ENCODE data around the gene TMEM39B.
"Not testable (repeated sequence)": the region's sequence is repeated elsewhere in the genome, so short reads cannot be mapped to it uniquely, and the experiment has no call there.

Gene TMEM39B

GRCh38 chr1:32072622-32073298 is at the start of gene TMEM39B:
TMEM39B (plus strand) TSS chr1:32072939; CDS start chr1:32073048, 109 bp downstream.
- peak; percentile 94 to 95 for DNase-seq

- DNase-seq: no peak
Measured at GRCh38 chr1:32023351-32023750, 49.4 kb upstream of the TMEM39B start.

GRCh38 chr1:32025515-32025914 is 47.2 kb upstream of the TMEM39B start:
- no peak for DNase-seq

DNA sequence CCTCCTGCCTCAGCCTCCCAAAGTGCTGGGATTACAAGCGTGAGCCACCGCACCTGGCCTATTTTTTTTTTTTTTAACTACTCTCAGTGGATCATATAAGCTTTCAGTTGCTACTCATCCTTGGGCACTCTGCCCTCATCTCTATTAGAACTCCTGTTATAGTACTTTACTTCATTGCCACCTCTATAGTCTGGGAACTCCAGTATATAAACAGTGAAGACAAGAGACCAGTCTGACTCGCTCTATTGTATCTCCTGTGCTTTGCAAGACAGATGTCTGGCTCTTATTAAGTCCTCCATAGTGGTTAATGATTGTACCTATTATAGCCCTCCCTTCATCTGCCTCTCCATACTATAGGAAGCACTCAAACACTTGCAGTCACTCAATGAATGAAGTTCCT is 44.0 kb upstream of the TMEM39B start:
- DNase-seq: no peak

GRCh38 chr1:32031578-32032274 is 41.0 kb upstream of the TMEM39B start:
- DNase-seq: no peak

GRCh38 chr1:32032275-32032615 is 40.5 kb upstream of the TMEM39B start:
- DNase-seq: no peak

DNA sequence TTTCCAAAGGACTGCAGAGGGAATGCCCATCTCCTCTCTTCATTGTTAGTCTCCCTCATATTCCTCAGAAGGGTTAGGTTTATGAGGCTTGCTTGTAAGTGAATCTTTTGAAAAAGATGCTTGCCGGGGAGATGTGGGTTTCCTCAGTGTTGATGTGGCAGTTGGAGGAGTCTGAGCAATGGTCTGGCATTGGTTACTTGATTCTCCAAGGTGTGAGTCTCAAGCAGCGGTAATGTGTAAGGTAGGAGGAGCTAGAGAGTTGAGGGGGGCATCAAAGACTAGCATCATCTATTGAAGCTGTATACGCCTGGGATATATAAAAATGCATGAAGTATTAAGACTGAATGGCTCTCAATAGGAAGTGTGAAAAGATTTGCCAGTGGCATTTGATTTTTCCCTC is 37.6 kb upstream of the TMEM39B start:
- no peak for DNase-seq

- DNase-seq: no peak
Measured at GRCh38 chr1:32040711-32041110, 32.0 kb upstream of the TMEM39B start.

GRCh38 chr1:32042330-32042729 is 30.4 kb upstream of the TMEM39B start:
- no peak for DNase-seq

DNA sequence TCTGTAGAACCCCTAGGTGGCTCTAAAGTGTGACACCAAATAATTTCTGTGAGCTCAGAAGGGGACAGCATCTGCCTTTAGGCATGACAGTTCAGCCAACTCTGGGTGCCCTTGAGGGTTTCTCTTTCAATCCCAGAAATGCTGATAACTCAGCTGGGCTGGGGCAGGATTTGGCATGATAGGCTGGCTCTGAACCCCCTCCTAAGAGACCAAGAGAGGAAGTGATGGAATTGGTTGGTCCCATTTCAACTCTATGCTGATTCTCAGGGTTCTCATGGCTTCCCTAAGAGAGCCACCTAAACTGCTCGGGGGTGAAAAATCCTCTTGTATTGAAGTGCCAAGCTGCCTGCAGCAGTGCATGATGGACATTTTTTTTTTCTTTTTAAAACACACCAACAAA is 28.5 kb upstream of the TMEM39B start:
- DNase-seq: no peak

GRCh38 chr1:32045772-32046171 is 27.0 kb upstream of the TMEM39B start:
- DNase-seq: no peak

DNA sequence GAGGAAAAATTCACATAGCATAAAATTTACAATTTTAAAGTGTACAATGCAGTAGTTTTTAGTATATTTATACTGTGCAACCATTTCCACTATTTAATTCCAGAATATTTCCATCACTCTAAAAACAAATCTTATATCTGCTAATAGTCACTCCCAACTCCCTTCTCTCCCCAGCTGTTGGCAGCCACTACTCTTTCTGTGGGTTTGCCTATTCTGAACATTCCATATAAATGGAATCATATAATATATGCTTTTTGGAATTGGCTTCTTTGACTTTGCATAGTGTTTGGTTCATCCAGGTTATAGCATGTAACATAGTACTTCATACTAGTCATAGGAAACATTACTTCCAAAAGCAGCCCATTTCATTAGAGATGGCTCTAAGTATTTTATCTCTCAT is 25.0 kb upstream of the TMEM39B start:
- DNase-seq: no peak

DNA sequence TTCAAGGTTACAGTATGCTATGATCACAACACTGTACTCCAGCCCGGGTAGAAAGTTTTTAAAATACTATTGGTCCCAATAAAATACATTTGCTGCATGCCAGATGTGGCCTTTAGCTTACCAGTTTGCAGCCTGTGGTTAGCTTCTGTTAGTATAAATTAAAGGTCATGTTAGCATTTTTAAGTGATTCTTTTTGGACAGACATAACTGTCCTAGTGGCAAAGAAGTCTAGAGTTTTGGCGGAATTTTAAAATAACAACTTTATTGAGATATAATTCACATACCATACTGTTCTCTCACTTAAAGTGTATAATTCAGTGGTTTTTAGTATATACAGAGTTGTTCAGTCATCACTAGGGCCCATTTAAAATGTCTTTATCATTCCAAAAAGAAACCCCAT is 24.3 kb upstream of the TMEM39B start:
- DNase-seq: no peak

- no peak for DNase-seq
Measured at GRCh38 chr1:32051706-32052105, 21.0 kb upstream of the TMEM39B start.

- no peak for DNase-seq
Measured at GRCh38 chr1:32052887-32053286, 19.9 kb upstream of the TMEM39B start.

DNA sequence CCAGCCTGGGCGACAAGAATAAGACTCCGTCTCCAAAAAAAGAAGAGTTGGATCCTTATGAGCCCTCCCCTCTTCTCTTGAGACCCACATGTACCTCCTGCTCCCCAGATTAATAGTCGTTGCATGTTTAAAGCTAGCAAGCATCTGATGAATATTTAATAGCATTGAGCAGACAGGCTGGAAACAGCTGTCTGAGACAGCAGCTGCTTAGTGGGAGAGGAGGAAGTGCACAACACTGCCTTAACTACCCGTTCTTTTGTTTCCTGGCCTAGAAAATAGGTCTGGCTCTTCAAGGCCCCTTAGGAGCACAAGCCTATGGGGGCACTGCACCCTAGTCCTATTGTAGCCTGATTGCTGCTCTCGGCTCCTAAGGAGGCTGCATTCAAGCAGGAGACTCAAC is 17.3 kb upstream of the TMEM39B start:
- no peak for DNase-seq

DNA sequence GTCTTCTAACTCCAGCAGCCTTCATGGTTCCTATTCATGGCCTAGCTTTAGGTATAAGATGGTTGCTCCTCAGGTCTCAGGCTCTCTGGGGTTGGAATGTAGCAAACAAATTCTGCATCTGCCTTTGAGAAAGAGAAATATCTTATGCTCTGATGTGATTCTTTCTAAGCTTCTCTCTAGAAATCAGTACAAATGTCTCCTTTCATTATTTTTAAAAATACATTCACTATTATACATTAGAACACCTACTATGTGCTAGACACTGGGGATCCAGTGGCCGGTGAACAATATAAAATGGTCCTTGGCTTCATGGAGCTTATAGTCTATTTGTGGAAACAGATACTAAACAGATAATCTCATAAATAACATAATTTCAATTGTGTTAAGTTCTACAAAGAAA is 16.1 kb upstream of the TMEM39B start:
- DNase-seq: no peak

DNA sequence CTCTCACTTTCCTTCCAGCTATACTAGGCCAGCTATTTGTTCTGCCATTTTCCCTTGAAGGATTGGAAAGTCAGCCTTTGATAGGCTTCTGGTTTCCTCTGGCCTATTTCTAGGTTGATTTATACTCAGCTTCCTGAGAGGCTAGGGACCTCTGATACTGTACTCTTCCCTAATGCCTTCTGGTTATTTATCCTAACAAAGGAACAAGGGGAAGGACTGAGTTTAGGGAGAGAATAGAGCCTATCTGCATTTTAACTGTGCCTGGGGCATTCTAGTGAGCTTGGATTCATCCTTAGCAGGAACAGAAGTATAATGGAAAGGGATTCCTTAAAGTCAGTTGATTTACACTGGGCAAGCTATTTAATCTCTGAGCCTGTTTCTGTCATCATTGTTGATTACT is 11.8 kb upstream of the TMEM39B start:
- DNase-seq: no peak

DNA sequence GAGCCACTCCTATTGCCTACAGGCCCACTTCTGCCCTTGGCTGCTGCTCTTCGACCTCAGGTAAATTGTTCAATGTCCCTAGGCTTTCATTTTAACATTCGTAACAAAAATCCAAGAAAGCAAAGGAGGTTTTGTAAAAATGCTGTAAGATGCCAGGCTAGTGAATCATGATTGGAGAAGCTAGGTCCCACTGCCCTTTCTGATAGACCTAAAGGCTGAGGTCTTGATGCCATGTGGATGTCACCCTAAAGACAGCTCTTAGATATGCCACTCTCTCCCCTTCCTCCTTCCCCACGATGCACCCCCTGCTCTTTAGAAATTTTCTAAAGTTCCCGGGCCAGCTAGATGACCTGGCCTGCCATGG is 9.9 kb upstream of the TMEM39B start:
- DNase-seq: no peak

DNA sequence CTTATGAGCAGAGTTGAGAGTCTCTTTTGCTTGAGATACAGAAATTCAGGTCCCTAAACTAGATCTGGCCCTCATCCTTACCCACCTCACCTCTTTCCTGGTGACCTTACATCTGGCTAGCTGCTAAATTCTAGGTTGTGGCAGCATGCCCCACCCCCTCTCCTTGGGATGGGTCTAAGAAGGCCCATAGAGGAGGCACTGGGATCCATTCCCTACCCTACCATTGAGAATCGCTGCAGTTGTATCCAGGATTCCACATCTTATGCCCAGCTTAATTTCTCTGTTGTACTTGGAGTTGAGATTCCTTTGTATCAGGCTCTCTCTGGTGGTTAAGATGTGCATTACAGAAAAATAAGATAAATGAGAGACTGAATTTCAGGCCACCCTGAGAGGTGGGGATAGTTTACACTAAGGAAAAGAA is 9.5 kb upstream of the TMEM39B start:
- no peak for DNase-seq

DNA sequence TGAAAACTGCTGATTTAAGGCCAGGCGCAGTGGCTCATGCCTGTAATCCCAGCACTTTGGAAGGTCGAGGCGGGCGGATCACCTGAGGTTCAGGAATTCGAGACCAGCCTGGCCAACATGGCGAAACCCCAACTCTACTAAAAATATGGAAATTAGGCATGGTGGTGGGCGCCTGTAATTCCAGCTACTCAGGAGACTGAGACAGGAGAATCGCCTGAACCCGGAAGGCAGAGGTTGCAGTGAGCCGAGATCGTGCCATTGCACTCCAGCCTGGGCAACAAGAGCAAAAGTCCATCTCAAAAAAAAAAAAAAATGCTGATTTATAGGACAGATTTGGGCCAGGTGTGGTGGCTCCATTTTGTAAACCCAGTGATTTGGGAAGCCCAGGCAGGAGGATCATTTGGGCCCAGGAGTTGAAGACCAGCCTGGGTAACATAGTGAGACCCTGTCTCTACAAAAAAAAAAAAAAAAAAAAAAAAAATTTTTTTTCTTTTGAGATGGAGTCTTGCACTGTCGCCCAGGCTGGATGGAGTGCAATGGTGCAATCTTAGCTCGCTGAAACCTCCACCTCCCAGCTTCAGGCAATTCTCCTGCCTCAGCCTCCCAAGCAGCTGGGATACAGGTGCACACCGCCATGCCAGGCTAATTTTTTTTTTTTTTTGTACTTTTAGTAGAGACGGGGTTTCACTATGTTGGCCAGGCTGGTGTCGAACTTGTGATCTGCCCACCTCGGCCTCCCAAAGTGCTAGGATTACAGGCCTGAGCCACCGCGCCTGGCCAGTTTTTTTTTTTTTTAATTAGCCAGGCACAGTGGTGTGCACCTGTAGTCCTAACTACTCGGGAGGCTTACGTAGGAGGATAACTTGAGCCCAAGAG is 6.9 kb upstream of the TMEM39B start:
- DNase-seq: not testable (repeated sequence)

DNA sequence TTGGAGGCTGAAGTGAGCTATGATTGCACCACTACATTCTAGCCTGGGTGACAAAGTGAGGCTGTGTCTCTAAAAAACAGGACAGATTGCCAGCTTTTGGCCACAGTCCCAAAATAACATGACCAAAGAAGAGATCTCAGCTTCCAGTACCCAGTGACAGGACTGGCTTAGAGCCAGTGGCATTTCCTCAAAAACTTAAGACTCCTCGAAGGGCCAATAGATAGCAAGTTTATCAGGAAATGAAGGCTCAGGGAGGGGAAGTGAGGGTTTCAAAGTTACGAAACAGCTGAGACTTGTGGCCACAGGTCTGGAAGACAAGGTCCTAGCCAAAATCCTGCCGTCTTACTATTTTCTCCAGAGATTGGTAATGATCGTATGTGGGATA is 6.3 kb upstream of the TMEM39B start:
- no peak for DNase-seq

DNA sequence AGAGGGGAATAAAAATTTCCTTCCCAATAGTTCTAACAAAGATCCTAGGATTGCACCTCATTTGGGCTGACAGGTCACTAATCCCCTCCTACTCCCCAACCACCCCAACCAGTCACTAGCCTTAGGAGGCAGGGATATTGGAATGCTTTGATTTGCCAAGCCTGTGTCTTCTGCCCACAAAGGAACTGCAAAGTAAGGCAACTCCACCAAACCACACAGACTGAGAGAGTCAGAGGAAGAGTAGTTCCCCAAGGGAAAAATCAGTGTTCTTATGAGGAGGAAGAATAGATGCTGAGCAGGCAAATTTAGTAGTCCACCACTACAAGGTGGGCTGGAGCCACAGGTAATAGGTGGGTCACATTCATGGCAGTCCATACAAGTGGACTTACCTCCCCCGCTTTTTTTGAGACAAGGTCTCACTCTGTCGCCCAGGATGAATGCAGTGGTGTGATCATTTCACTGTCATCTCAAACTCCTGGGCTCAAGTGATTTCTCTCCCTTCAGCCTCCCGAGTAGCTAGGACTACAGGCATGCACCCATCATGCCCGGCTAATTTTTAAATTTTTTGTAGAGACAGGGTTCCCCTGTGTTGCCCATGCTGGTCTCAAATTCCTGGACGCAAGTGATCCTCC is 3.7 kb upstream of the TMEM39B start:
- DNase-seq: no peak

All from activated T-cell treated with anti-CD3 and anti-CD28 coated beads, Interleukin-2, amount 50 U/mL, for 48 hours (primary cell).